ENCODE measurements around the gene EHD2. TPM values are rescaled to one million over a fixed set of nuclear protein-coding genes. Genes with fewer than 3 reads are reported as not detected.
A peak's percentile ranks its signal among the peaks of the same experiment; 100 is the strongest.

EHD2 gene
- total and polyA plus RNA-seq, 2 donors from 2014 or later = 19.4 to 105 TPM

GRCh38 chr19:47700934-47701716 is 12.1 kb upstream of the EHD2 start:
- H3K9me3 ChIP-seq (ENCODE audit: control insufficient read depth in 2 of 3, insufficient read depth in 1 of 3, low read length in 3 of 3) = no peaks in the 10 kb centered on the region
- H3K27ac ChIP-seq (ENCODE audit: low read depth in 2 of 2, low read length in 2 of 2) = no peak overlapping the region
- DNase-seq (no peak), FAIRE-seq (no peak)
- peaks cover 0 to 3% (median 0%) of the 10 kb centered on the region in 3 donors for H3K4me1 ChIP-seq (ENCODE audit: control insufficient read depth in 2 of 3, insufficient read depth in 2 of 3, low read depth in 1 of 3, low read length in 3 of 3)
- H3K9ac ChIP-seq (ENCODE audit: low read length in 3 of 3) = no peak overlapping the region
- no peak overlapping the region for H3K4me3 ChIP-seq (ENCODE audit: low read length in 3 of 3)
- peaks cover 0 to 8% (median 8%) of the 10 kb centered on the region in 3 donors for H3K36me3 ChIP-seq (ENCODE audit: control insufficient read depth in 2 of 3, insufficient read depth in 3 of 3, low read length in 3 of 3)
- no peaks in the 10 kb centered on the region for H3K27me3 ChIP-seq (ENCODE audit: control insufficient read depth, insufficient read depth, low read length)
- TF ChIP-seq CTCF (IDR thresholded peaks at IDR 0.05; ENCODE audit: borderline replicate concordance, extremely low read depth, insufficient read depth) = no peak
- intact Hi-C loops (cut with DNase I) = no loop called here

GRCh38 chr19:47701717-47702552 is 11.3 kb upstream of the EHD2 start:
- peaks cover 0 to 8% (median 8%) of the 10 kb centered on the region in 3 donors for H3K36me3 ChIP-seq (ENCODE audit: control insufficient read depth in 2 of 3, insufficient read depth in 3 of 3, low read length in 3 of 3)
- FAIRE-seq = no peak
- no peaks in the 10 kb centered on the region for H3K9me3 ChIP-seq (ENCODE audit: control insufficient read depth in 2 of 3, insufficient read depth in 1 of 3, low read length in 3 of 3)
- H3K27ac ChIP-seq (ENCODE audit: low read depth in 2 of 2, low read length in 2 of 2) = no peak overlapping the region
- H3K4me3 ChIP-seq (ENCODE audit: low read length in 3 of 3) = no peak overlapping the region
- no peak for TF ChIP-seq CTCF (IDR thresholded peaks at IDR 0.05; ENCODE audit: borderline replicate concordance, extremely low read depth, insufficient read depth)
- no peaks in the 10 kb centered on the region for H3K27me3 ChIP-seq (ENCODE audit: control insufficient read depth, insufficient read depth, low read length)
- intact Hi-C loops (cut with DNase I) = no loop called here
- peaks cover 0 to 3% (median 0%) of the 10 kb centered on the region in 3 donors for H3K4me1 ChIP-seq (ENCODE audit: control insufficient read depth in 2 of 3, insufficient read depth in 2 of 3, low read depth in 1 of 3, low read length in 3 of 3)
- H3K9ac ChIP-seq (ENCODE audit: low read length in 3 of 3) = no peak overlapping the region
- DNase-seq = peak in 1 of 5 donors; percentile 71

GRCh38 chr19:47702671-47703070 is 10.6 kb upstream of the EHD2 start:
- no peaks in the 10 kb centered on the region for H3K9me3 ChIP-seq (ENCODE audit: control insufficient read depth in 2 of 3, insufficient read depth in 1 of 3, low read length in 3 of 3)
- no peak overlapping the region for H3K27ac ChIP-seq (ENCODE audit: low read depth in 2 of 2, low read length in 2 of 2)
- peaks cover 0 to 3% (median 0%) of the 10 kb centered on the region in 3 donors for H3K4me1 ChIP-seq (ENCODE audit: control insufficient read depth in 2 of 3, insufficient read depth in 2 of 3, low read depth in 1 of 3, low read length in 3 of 3)
- no peak overlapping the region for H3K9ac ChIP-seq (ENCODE audit: low read length in 3 of 3)
- DNase-seq = no peak
- no peaks in the 10 kb centered on the region for H3K27me3 ChIP-seq (ENCODE audit: control insufficient read depth, insufficient read depth, low read length)
- H3K4me3 ChIP-seq (ENCODE audit: low read length in 3 of 3) = no peak overlapping the region
- peaks cover 0 to 8% (median 8%) of the 10 kb centered on the region in 3 donors for H3K36me3 ChIP-seq (ENCODE audit: control insufficient read depth in 2 of 3, insufficient read depth in 3 of 3, low read length in 3 of 3)
- intact Hi-C loops (cut with DNase I) = no loop called here
- no peak for TF ChIP-seq CTCF (IDR thresholded peaks at IDR 0.05; ENCODE audit: borderline replicate concordance, extremely low read depth, insufficient read depth)
- FAIRE-seq = no peak

Data from kidney (tissue), 14 donors.